Posterior cingulate gyrus (tissue), 11 donors: ENCODE measurements around the gene CBLB.

Experiments
- DNase-seq, 10 donors: peaks; one replicate each; pipeline versions ENCODE4 v3.0.0 to v3.0.0-alpha.2; 2020 to 2021; ENCODE audit warnings: mixed read lengths in 3 of 10
- intact Hi-C: fragments of 100-400 bp; cut with DNase I; formaldehyde crosslinking; loops from one replicate; pipeline ENCODE4 v1.15.1; 2023

CBLB gene

GRCh38 chr3:105876780-105877327 lies 8.0 kb upstream of the CBLB start:
- DNase-seq: no peak
- intact Hi-C loops: no loop called here

GRCh38 chr3:105869861-105870755 lies 1.3 kb upstream of the CBLB start:
- intact Hi-C loops: loop anchor here (5.0 to 10.0 kb wide), 2 partner anchors 185 to 503 kb away; partner anchors contain the start of gene ALCAM
- DNase-seq: no peak

- no peak for DNase-seq
- intact Hi-C loops: loop anchor here (5.0 to 10.0 kb wide), 2 partner anchors 185 to 502 kb away; partner anchors contain the start of gene ALCAM
These were observed 670 bp upstream of the CBLB start for GRCh38 chr3:105869531-105869833.

GRCh38 chr3:105868431-105868741 lies 426 bp downstream of the CBLB start:
- intact Hi-C loops: loop anchor here (5.0 to 10.0 kb wide), 2 partner anchors 184 to 501 kb away; partner anchors contain the start of gene ALCAM

GRCh38 chr3:105867712-105868430 lies 941 bp downstream of the CBLB start:
- intact Hi-C loops: loop anchor here (5.0 to 10.0 kb wide), 2 partner anchors 183 to 501 kb away; partner anchors contain the start of gene ALCAM
- DNase-seq: peak in 1 of 10 donors; percentile 46

More at GRCh38 chr3:105868431-105868741, 426 bp downstream of the CBLB start:
- DNase-seq: peak in 9 of 10 donors; percentile 25 to 90 (median 41)

- DNase-seq: peak in 1 of 10 donors; percentile 57
- intact Hi-C loops: loop anchor here (5.0 to 10.0 kb wide), 2 partner anchors 182 to 500 kb away; partner anchors contain the start of gene ALCAM
These were observed 1.9 kb downstream of the CBLB start for GRCh38 chr3:105866656-105867653.

- intact Hi-C loops: loop anchor here (5.0 to 10.0 kb wide), 2 partner anchors 181 to 499 kb away; partner anchors contain the start of gene ALCAM
- no peak for DNase-seq
These were observed 2.9 kb downstream of the CBLB start for GRCh38 chr3:105865867-105866350.

GRCh38 chr3:105865016-105865623 lies 3.7 kb downstream of the CBLB start:
- DNase-seq: no peak
- intact Hi-C loops: loop anchor here (5.0 to 10.0 kb wide), 2 partner anchors 180 to 498 kb away; partner anchors contain the start of gene ALCAM

GRCh38 chr3:105864212-105864611 lies 4.6 kb downstream of the CBLB start:
- no peak for DNase-seq
- intact Hi-C loops: loop anchor here (10.0 kb wide), 1 partner anchor 179 kb away; no protein-coding TSS in a partner anchor

GRCh38 chr3:105863608-105864007 lies 5.2 kb downstream of the CBLB start:
- intact Hi-C loops: loop anchor here (10.0 kb wide), 1 partner anchor 179 kb away; no protein-coding TSS in a partner anchor
- no peak for DNase-seq

GRCh38 chr3:105862217-105862616 lies 6.6 kb downstream of the CBLB start:
- no peak for DNase-seq
- intact Hi-C loops: loop anchor here (10.0 kb wide), 1 partner anchor 177 kb away; no protein-coding TSS in a partner anchor

GRCh38 chr3:105860641-105861040 lies 8.2 kb downstream of the CBLB start:
- intact Hi-C loops: loop anchor here (10.0 kb wide), 1 partner anchor 176 kb away; no protein-coding TSS in a partner anchor

GRCh38 chr3:105858017-105858416 lies 10.8 kb downstream of the CBLB start:
- no peak for DNase-seq
- intact Hi-C loops: no loop called here

More at GRCh38 chr3:105860641-105861040, 8.2 kb downstream of the CBLB start:
- DNase-seq: no peak

- DNase-seq: no peak
- intact Hi-C loops: no loop called here
These were observed 11.2 kb downstream of the CBLB start for GRCh38 chr3:105857601-105858000.

- DNase-seq: no peak
- intact Hi-C loops: no loop called here
These were observed 12.2 kb downstream of the CBLB start for GRCh38 chr3:105856605-105857004.

GRCh38 chr3:105853801-105854432 lies 14.9 kb downstream of the CBLB start:
- no peak for DNase-seq
- intact Hi-C loops: no loop called here

GRCh38 chr3:105851582-105851981 lies 17.2 kb downstream of the CBLB start:
- no peak for DNase-seq
- intact Hi-C loops: no loop called here

GRCh38 chr3:105851176-105851575 lies 17.6 kb downstream of the CBLB start:
- intact Hi-C loops: no loop called here
- no peak for DNase-seq
